IMR-90 (cell line): ENCODE data around the gene LPAR2. TPM values are rescaled to one million over a fixed set of nuclear protein-coding genes. Genes with fewer than 3 reads are reported as not detected.

ENCODE experiments used
- ATAC-seq: fragments of 200-7000 bp; cut with Tn5 transposase; 2 replicates; pipeline ENCODE4 v1.9.1; 2020; ENCODE audit warnings: low read depth, mild to moderate bottlenecking, moderate library complexity
- Bru-seq: library from RNA; stranded (reverse); fragments of 400-500 nt; gene quantifications from one replicate; lab custom pipeline; 2021; lab: Mats Ljungman, UMichigan
- BruChase-seq, 2 experiments: library from RNA; stranded (reverse); fragments of 400-500 nt; gene quantifications; one replicate each; lab custom pipeline; 2021; lab: Mats Ljungman, UMichigan
- BruUV-seq: library from RNA; stranded (reverse); fragments of 400-500 nt; replicated peaks from 2 replicates; lab custom pipeline; 2021; lab: Mats Ljungman, UMichigan
- CTCF ChIA-PET: fragments of 300-600 bp; formaldehyde crosslinking; extraction: SDS; loops from one replicate; lab custom pipeline; 2021; ENCODE audit warnings: antibody characterized with exemption; lab: Yijun Ruan, JAX
- POLR2A ChIA-PET: fragments of 300-600 bp; sonication (Branson Sonifier 250); formaldehyde crosslinking; loops from one replicate; lab custom pipeline; 2022; ENCODE audit warnings: antibody characterized with exemption; ENCODE audit not compliant: unreplicated experiment; lab: Charles Lee
- DNase-seq: peaks from one replicate; pipeline ENCODE4 v3.0.0; 2013
- H2AFZ ChIP-seq: replicated peaks from 2 replicates; pipeline ENCODE3; 2013; ENCODE audit warnings: low read length, mild to moderate bottlenecking; ENCODE audit not compliant: poor library complexity
- H2AK5ac ChIP-seq: 2 replicates; pipeline ENCODE4 v1.6.1; 2013; ENCODE audit warnings: low read depth, low read length, inconsistent platforms
- H2AK9ac ChIP-seq: replicated peaks from 2 replicates; pipeline ENCODE3; 2013; ENCODE audit warnings: mild to moderate bottlenecking, low read depth, low read length, moderate library complexity; ENCODE audit not compliant: poor library complexity
- H2BK120ac ChIP-seq: 2 replicates; pipeline ENCODE4 v1.6.1; 2013; ENCODE audit warnings: low read depth, low read length, inconsistent platforms
- H2BK15ac ChIP-seq: 3 replicates; pipeline ENCODE4 v1.6.1; 2013; ENCODE audit warnings: low read depth, low read length, inconsistent platforms
- H2BK20ac ChIP-seq: 2 replicates; pipeline ENCODE4 v1.6.1; 2013; ENCODE audit warnings: low read depth, mild to moderate bottlenecking, inconsistent platforms, low read length, moderate library complexity
- H2BK5ac ChIP-seq: 2 replicates; pipeline ENCODE4 v1.6.1; 2013; ENCODE audit warnings: mild to moderate bottlenecking, low read depth, low read length, inconsistent platforms; ENCODE audit not compliant: poor library complexity, severe bottlenecking
- H3K14ac ChIP-seq: replicated peaks from 2 replicates; pipeline ENCODE4 v1.6.1; 2013; ENCODE audit warnings: low read depth, low read length, inconsistent platforms
- H3K18ac ChIP-seq: 2 replicates; pipeline ENCODE4 v1.6.1; 2013; ENCODE audit warnings: low read depth, low read length, control low read depth
- H3K23ac ChIP-seq: 2 replicates; pipeline ENCODE4 v1.6.1; 2013; ENCODE audit warnings: low read depth, low read length, inconsistent platforms
- H3K27ac ChIP-seq: 2 replicates; pipeline ENCODE4 v1.5.1; 2013; ENCODE audit warnings: mild to moderate bottlenecking, control low read depth, low read length; ENCODE audit not compliant: insufficient read depth
- H3K27me3 ChIP-seq: 2 replicates; pipeline ENCODE4 v1.6.1; 2013; ENCODE audit warnings: low read length; ENCODE audit not compliant: control insufficient read depth, insufficient read depth
- H3K36me3 ChIP-seq: 2 replicates; pipeline ENCODE4 v1.6.1; 2013; ENCODE audit warnings: low read length, mixed read lengths; ENCODE audit not compliant: control insufficient read depth, insufficient read depth
- H3K4ac ChIP-seq: 2 replicates; pipeline ENCODE4 v1.6.1; 2013; ENCODE audit warnings: low read depth, low read length, inconsistent platforms
- H3K4me1 ChIP-seq: 2 replicates; pipeline ENCODE4 v1.6.1; 2013; ENCODE audit warnings: low read length, mixed read lengths; ENCODE audit not compliant: control insufficient read depth, insufficient read depth
- H3K4me2 ChIP-seq: 2 replicates; pipeline ENCODE4 v1.6.1; 2013; ENCODE audit warnings: low read depth, mild to moderate bottlenecking, control low read depth, low read length, moderate library complexity
- H3K4me3 ChIP-seq: 2 replicates; pipeline ENCODE4 v1.5.1; 2013; ENCODE audit warnings: low read depth, mild to moderate bottlenecking, control low read depth, low read length, moderate library complexity; ENCODE audit not compliant: insufficient read depth
- H3K56ac ChIP-seq: 2 replicates; pipeline ENCODE4 v1.6.1; 2013; ENCODE audit warnings: low read length, inconsistent platforms; ENCODE audit not compliant: insufficient read depth; ENCODE audit errors: extremely low read depth
- H3K79me1 ChIP-seq, 2 experiments: 2 replicates each; pipeline ENCODE4 v1.6.1; 2013; ENCODE audit warnings: low read length in 2 of 2, inconsistent platforms in 1 of 2, low read depth in 1 of 2
- H3K9ac ChIP-seq: 2 replicates; pipeline ENCODE4 v1.6.1; 2013; ENCODE audit warnings: low read depth, low read length, control low read depth
- H3K9me1 ChIP-seq: 2 replicates; pipeline ENCODE4 v1.6.1; 2013; ENCODE audit warnings: low read length, inconsistent platforms; ENCODE audit not compliant: insufficient read depth
- H3K9me3 ChIP-seq: 2 replicates; pipeline ENCODE4 v1.6.1; 2013; ENCODE audit warnings: low read length; ENCODE audit not compliant: control insufficient read depth, insufficient read depth
- H4K20me1 ChIP-seq: 2 replicates; pipeline ENCODE4 v1.6.1; 2013; ENCODE audit warnings: low read length, inconsistent platforms; ENCODE audit not compliant: insufficient read depth
- H4K5ac ChIP-seq: 2 replicates; pipeline ENCODE4 v1.6.1; 2013; ENCODE audit warnings: mild to moderate bottlenecking, low read depth, low read length, control low read depth
- H4K8ac ChIP-seq, 2 experiments: 2 replicates each; pipeline ENCODE4 v1.6.1; 2013; ENCODE audit warnings: low read depth in 2 of 2, low read length in 2 of 2, control low read depth in 1 of 2, inconsistent platforms in 1 of 2
- H4K91ac ChIP-seq: 2 replicates; pipeline ENCODE4 v1.6.1; 2013; ENCODE audit warnings: low read depth, low read length, inconsistent platforms; ENCODE audit not compliant: insufficient read depth
- BHLHE40 ChIP-seq: fragments of 150-350 bp; IDR thresholded peaks from 2 replicates; pipeline ENCODE4 v1.6.1; 2016; ENCODE audit warnings: mild to moderate bottlenecking, low read depth, low read length
- CHD1 ChIP-seq: IDR thresholded peaks from 2 replicates; pipeline ENCODE4 v1.6.1; 2012; ENCODE audit warnings: low read depth, low read length, improper control_type of control experiment
- FOS ChIP-seq: fragments of 150-350 bp; IDR thresholded peaks from 2 replicates; pipeline ENCODE4 v1.6.1; 2016; ENCODE audit warnings: low read depth, low read length
- MAFK ChIP-seq: IDR thresholded peaks from 2 replicates; pipeline ENCODE4 v1.6.1; 2012; ENCODE audit warnings: low read depth, low read length, improper control_type of control experiment
- MAZ ChIP-seq: IDR thresholded peaks from 2 replicates; pipeline ENCODE4 v1.6.1; 2012; ENCODE audit warnings: low read depth, mild to moderate bottlenecking, low read length, improper control_type of control experiment, moderate library complexity, borderline replicate concordance
- MXI1 ChIP-seq: IDR thresholded peaks from 2 replicates; pipeline ENCODE4 v1.6.1; 2012; ENCODE audit warnings: low read depth, mild to moderate bottlenecking, low read length, moderate library complexity, borderline replicate concordance
- SMC3 ChIP-seq: fragments of 150-350 bp; IDR thresholded peaks from 2 replicates; pipeline ENCODE4 v1.6.1; 2016; ENCODE audit warnings: low read depth, mild to moderate bottlenecking, antibody characterized with exemption, low read length, moderate library complexity
- WGBS, 2 experiments: methylation state at CpG; one replicate each; pipeline versions ENCODE4 v1.1.5 to v1.1.7; 2013; ENCODE audit warnings: missing lambda C conversion rate in 2 of 2; ENCODE audit not compliant: insufficient read length in 1 of 2; ENCODE audit errors: extremely low coverage in 2 of 2; 5-methylcytosine and 5-hydroxymethylcytosine counted together
- dilution Hi-C: fragments of 300-500 bp; cut with HindIII; formaldehyde crosslinking; loops from one replicate; pipeline ENCODE4 v1.14.3; 2018; ENCODE audit warnings: low sequenced_read_pairs; ENCODE audit not compliant: unreplicated experiment
- in situ Hi-C: fragments of 300-500 bp; cut with MboI; formaldehyde crosslinking; loops from 3 replicates; pipeline ENCODE4 v1.14.3; 2019; ENCODE audit warnings: low sequenced_read_pairs, inconsistent platforms, mixed read lengths
- intact Hi-C: fragments of 100-400 bp; cut with micrococcal nuclease; formaldehyde crosslinking; loops from 2 replicates; pipeline ENCODE4 v1.10.0; 2022
- long read RNA-seq: library from polyadenylated mRNA; unstranded; transcript quantifications from one replicate; pipeline ENCODE4 v2.0.0, GENCODE V29; 2021; ENCODE audit not compliant: unreplicated experiment
- polyA plus RNA-seq, 3 experiments: library from polyadenylated mRNA; depleted of rRNA; stranded (reverse); fragments of >200 nt; gene quantifications; 2 replicates each; pipeline ENCODE4 v1.2.3, GENCODE V29; 2012; ENCODE audit warnings: low replicate concordance in 1 of 3
- total RNA-seq: library from RNA; depleted of rRNA; stranded (reverse); fragments of >200 nt; gene quantifications from 2 replicates; pipeline ENCODE4 v1.2.3, GENCODE V29; 2012; rRNA removed
- TF ChIP-seq, protein P1 (sequence below): fragments of 150-350 bp; IDR thresholded peaks from 2 replicates; pipeline ENCODE4 v1.6.1; 2017; ENCODE audit warnings: mild to moderate bottlenecking, antibody characterized with exemption, low read length, low read depth

LPAR2 gene
- total RNA-seq = under 0.01 and 0.28 TPM in 2 replicates
- polyA plus RNA-seq (2012; rRNA removed) = 4.1 and 5.4 TPM in 2 replicates
- polyA plus RNA-seq (2012; cell fraction: cytosol; rRNA removed) = 0.51 and 2.1 TPM in 2 replicates
- 64.5 and 113 TPM in 2 replicates for polyA plus RNA-seq (2012; cell fraction: nucleus; rRNA removed; ENCODE audit: low replicate concordance)
- Bru-seq, nascent RNA = percentile 49 among the genes with signal in this experiment
- BruChase-seq, experiment 1, labeled RNA remaining after a 6-hour chase = percentile 74 among the genes with signal in this experiment
- BruChase-seq, experiment 2, labeled RNA remaining after a 2-hour chase = percentile 66 among the genes with signal in this experiment
- long read RNA-seq, partial matches to known transcripts = 3 of 6 reads
- long read RNA-seq, other reads (novel, unspliced or antisense) = 3 of 6 reads

GRCh38 chr19:19627621-19628500, at the start of gene LPAR2:
TSS of gene LPAR2 (minus strand) at chr19:19628220. CDS start at chr19:19627275, 945 bp downstream.
- DNase-seq = no peak
- no peak within 1 kb of the TSS for H2BK120ac ChIP-seq
- no peak within 1 kb of the TSS for H4K91ac ChIP-seq
- no peak within 1 kb of the TSS for H4K8ac ChIP-seq
- WGBS, 2 experiments = 9% methylated on average over 44 of the region's 87 CpGs; no CpG with 5 or more reads in 1 of the 2 experiments
- H3K27me3 ChIP-seq = no peaks in the 10 kb centered on the region; the same call in 1 of the 2 replicates
- H3K79me1 ChIP-seq = no peaks in the 10 kb centered on the region
- H2BK15ac ChIP-seq = no peak within 1 kb of the TSS
- H3K56ac ChIP-seq = no peak within 1 kb of the TSS
- H2BK20ac ChIP-seq = no peak within 1 kb of the TSS
- 0 out of 2 replicates have a peak within 1 kb of the TSS, but pooled peaks have one; percentile 39 for H2AK5ac ChIP-seq
- no peak within 1 kb of the TSS for H3K9ac ChIP-seq
- H3K36me3 ChIP-seq = peaks cover 17% of the 10 kb centered on the region
- no peaks in the 10 kb centered on the region for H4K20me1 ChIP-seq
- no peak within 1 kb of the TSS for H4K5ac ChIP-seq
- ChIA-PET POLR2A (no interaction called here), CTCF (interaction anchor here (0.6 kb wide), 1 partner anchor 33 kb away, joined by 3 read pairs; no protein-coding TSS in a partner anchor)
- no peak within 1 kb of the TSS for H3K23ac ChIP-seq
- intact Hi-C loops = no loop called here
- BruUV-seq = no TSS peak
- peaks cover 3% of the 10 kb centered on the region; the same call in 1 of the 2 replicates for H3K9me1 ChIP-seq
- peak within 1 kb of the TSS; percentile 84 for H2AFZ ChIP-seq
- H3K27ac ChIP-seq = no peak within 1 kb of the TSS
- no peak for TF ChIP-seq MXI1
- TF ChIP-seq, protein P1, sequence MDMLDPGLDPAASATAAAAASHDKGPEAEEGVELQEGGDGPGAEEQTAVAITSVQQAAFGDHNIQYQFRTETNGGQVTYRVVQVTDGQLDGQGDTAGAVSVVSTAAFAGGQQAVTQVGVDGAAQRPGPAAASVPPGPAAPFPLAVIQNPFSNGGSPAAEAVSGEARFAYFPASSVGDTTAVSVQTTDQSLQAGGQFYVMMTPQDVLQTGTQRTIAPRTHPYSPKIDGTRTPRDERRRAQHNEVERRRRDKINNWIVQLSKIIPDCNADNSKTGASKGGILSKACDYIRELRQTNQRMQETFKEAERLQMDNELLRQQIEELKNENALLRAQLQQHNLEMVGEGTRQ = no peak
- no peak for TF ChIP-seq CHD1
- TF ChIP-seq MAFK = no peak
- peak; percentile 18; the same call in 1 of the 2 replicates for TF ChIP-seq BHLHE40
- TF ChIP-seq SMC3 = no peak
- TF ChIP-seq FOS = no peak
- TF ChIP-seq MAZ = no peak
- no peaks in the 10 kb centered on the region for H3K4me1 ChIP-seq
- H3K4ac ChIP-seq = no peak within 1 kb of the TSS
- no peak within 1 kb of the TSS for H2BK5ac ChIP-seq
- no peak within 1 kb of the TSS for H3K14ac ChIP-seq
- ATAC-seq = peak; percentile 38
- dilution Hi-C loops = no loop called here
- H3K18ac ChIP-seq = no peak within 1 kb of the TSS
- H2AK9ac ChIP-seq = peak within 1 kb of the TSS; percentile 42
- no peaks in the 10 kb centered on the region for H3K9me3 ChIP-seq
- H3K4me2 ChIP-seq = peak within 1 kb of the TSS; percentile 26; the same call in 1 of the 2 replicates
- no peak within 1 kb of the TSS for H3K4me3 ChIP-seq
- in situ Hi-C loops = loop anchor here (25.0 kb wide), 1 partner anchor 241 kb away; no protein-coding TSS in a partner anchor
